Testis (tissue), 3 donors: Measurements from ENCODE around the gene CX3CR1. TPM values are rescaled to one million over a fixed set of nuclear protein-coding genes. Genes with fewer than 3 reads are reported as not detected.

ENCODE experiments used
- DNase-seq: peaks from one replicate; pipeline ENCODE4 v3.0.0-alpha.2; 2019
- H3K27ac ChIP-seq, 2 donors: fragments of 200-600 bp; sonication (generic); one replicate each; pipeline ENCODE4 v1.5.1; 2019
- H3K27me3 ChIP-seq: fragments of 200-600 bp; sonication (generic); one replicate; pipeline ENCODE4 v1.5.1; 2019
- H3K36me3 ChIP-seq: fragments of 200-600 bp; sonication (generic); one replicate; pipeline ENCODE4 v1.5.1; 2017; ENCODE audit warnings: low read depth; ENCODE audit errors: missing control alignments
- H3K4me1 ChIP-seq: fragments of 200-600 bp; sonication (generic); one replicate; pipeline ENCODE4 v1.5.1; 2019
- H3K4me3 ChIP-seq, 2 donors: fragments of 200-600 bp; sonication (generic); one replicate each; pipeline ENCODE4 v1.5.1; 2017 to 2019
- H3K9me3 ChIP-seq: fragments of 200-600 bp; sonication (generic); one replicate; pipeline ENCODE4 v1.5.1; 2017
- POLR2A ChIP-seq: fragments of 450-650 bp; IDR thresholded peaks from one replicate; pipeline ENCODE4 v1.6.1; 2017; ENCODE audit warnings: antibody characterized with exemption, mild to moderate bottlenecking, moderate library complexity
- WGBS, 2 donors: methylation state at CpG; one replicate each; pipeline ENCODE4 v1.1.5; 2018; 5-methylcytosine and 5-hydroxymethylcytosine counted together
- intact Hi-C: fragments of 100-400 bp; cut with DNase I; formaldehyde crosslinking; loops from one replicate; pipeline ENCODE4 v1.15.1; 2023; ENCODE audit warnings: low total_unique reads
- polyA plus RNA-seq: library from polyadenylated mRNA; stranded (reverse); fragments of 350-450 nt; fragmentation: Illumina TruSeq; extraction: RNeasy Lipid Tissue Mini Kit (QIAGEN cat#74804); gene quantifications from one replicate; pipeline ENCODE4 v1.2.3, GENCODE V29; 2014; ENCODE audit warnings: low read depth, low replicate concordance; ENCODE audit not compliant: insufficient read depth
- total RNA-seq, 2 donors: library from RNA; depleted of rRNA; stranded (reverse); fragments of >200 nt; gene quantifications; one replicate each; pipeline ENCODE4 v1.2.3, GENCODE V29; 2016
- TF ChIP-seq, protein P1 (sequence below), 3 experiments: fragments of 450-650 bp in 2 of 3; fragments of 200-600 bp in 1 of 3; sonication (generic) in 1 of 3; IDR thresholded peaks; one replicate each; pipeline ENCODE4 v1.5.1; 2016 to 2019; ENCODE audit warnings: antibody characterized with exemption in 3 of 3, mild to moderate bottlenecking in 2 of 3, moderate library complexity in 1 of 3

The CX3CR1 gene
- total and polyA plus RNA-seq, 3 donors from 2014 or later, result 1.4 to 3.5 (median 2.0) TPM

GRCh38 chr3:39276746-39277145 is 3.1 kb downstream of the CX3CR1 start:
- Histone ChIP-seq H3K27me3 (no peaks in the 10 kb centered on the region), H3K9me3 (no peaks in the 10 kb centered on the region), H3K4me3 (no peak overlapping the region), H3K4me1 (no peaks in the 10 kb centered on the region), H3K27ac (no peak overlapping the region), H3K36me3 (no peaks in the 10 kb centered on the region)
- TF ChIP-seq, protein P1, sequence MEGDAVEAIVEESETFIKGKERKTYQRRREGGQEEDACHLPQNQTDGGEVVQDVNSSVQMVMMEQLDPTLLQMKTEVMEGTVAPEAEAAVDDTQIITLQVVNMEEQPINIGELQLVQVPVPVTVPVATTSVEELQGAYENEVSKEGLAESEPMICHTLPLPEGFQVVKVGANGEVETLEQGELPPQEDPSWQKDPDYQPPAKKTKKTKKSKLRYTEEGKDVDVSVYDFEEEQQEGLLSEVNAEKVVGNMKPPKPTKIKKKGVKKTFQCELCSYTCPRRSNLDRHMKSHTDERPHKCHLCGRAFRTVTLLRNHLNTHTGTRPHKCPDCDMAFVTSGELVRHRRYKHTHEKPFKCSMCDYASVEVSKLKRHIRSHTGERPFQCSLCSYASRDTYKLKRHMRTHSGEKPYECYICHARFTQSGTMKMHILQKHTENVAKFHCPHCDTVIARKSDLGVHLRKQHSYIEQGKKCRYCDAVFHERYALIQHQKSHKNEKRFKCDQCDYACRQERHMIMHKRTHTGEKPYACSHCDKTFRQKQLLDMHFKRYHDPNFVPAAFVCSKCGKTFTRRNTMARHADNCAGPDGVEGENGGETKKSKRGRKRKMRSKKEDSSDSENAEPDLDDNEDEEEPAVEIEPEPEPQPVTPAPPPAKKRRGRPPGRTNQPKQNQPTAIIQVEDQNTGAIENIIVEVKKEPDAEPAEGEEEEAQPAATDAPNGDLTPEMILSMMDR (IDR thresholded peaks at IDR 0.05), result no peak
- no peak for TF ChIP-seq POLR2A
- DNase-seq, result no peak
- intact Hi-C loops, result no loop called here

DNA sequence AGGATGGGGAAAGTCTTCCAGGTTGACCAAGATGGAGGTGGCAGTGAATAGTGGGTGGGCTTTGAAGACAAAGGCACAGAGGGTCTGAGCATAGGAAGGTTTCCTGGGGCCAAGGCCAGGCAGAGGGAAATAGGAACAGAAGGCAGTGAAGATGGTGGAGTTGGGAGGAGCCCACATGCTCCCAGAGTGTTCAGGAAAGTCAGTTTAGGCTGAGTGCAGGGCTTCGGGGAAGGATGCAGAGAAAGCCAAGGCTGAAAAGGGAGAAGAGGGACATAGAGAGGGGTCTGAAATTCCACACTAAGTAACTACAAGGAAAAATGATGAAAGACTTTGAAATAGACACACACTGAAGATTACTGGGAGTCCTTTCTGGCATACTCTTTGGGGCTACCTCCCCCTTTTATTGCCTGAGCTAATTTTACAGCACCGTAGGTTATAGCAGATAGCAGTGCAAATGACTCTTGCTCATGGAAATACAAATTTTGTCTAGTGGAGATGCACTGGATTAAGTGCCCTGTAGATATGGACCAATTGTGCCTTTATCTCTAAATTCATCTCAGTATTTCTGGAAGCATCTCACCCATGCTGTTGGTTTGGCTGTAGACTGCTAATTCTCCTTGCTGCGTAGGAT is 3.8 kb downstream of the CX3CR1 start:
- H3K4me1 ChIP-seq, result no peaks in the 10 kb centered on the region
- intact Hi-C loops, result no loop called here
- no peaks in the 10 kb centered on the region for H3K36me3 ChIP-seq
- no peak for DNase-seq
- no peak overlapping the region for H3K27ac ChIP-seq
- no peaks in the 10 kb centered on the region for H3K9me3 ChIP-seq
- TF ChIP-seq, protein P1 (IDR thresholded peaks at IDR 0.05), result no peak
- TF ChIP-seq POLR2A, result no peak
- no peaks in the 10 kb centered on the region for H3K27me3 ChIP-seq
- WGBS, 2 donors, result 81 to 90% methylated on average over 3 of the region's 3 CpGs
- no peak overlapping the region for H3K4me3 ChIP-seq

GRCh38 chr3:39275052-39275451 is 4.8 kb downstream of the CX3CR1 start:
- TF ChIP-seq, protein P1 (IDR thresholded peaks at IDR 0.05), result no peak
- TF ChIP-seq POLR2A, result no peak
- intact Hi-C loops, result no loop called here

DNA sequence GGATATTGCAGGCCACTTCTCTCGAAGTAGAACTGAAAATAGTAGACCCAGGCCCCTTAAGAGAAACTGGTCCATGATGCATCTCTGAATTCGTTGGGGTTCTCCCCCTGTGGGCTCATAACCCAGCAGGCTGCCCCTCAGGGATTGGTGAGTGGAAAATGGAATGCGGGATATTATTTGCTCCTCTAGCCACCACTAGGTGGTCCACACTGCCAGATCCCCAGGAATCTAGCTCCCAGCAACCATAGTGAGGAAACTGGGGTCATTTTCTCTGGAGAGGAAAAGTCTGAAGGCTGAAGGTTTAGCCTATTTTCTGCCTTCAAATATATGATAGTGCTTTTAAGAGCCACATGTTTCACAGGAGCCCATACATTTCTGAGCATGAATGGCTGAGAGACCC is 6.7 kb downstream of the CX3CR1 start:
- intact Hi-C loops, result no loop called here
- H3K4me3 ChIP-seq, result no peak overlapping the region
- no peak overlapping the region for H3K27ac ChIP-seq
- TF ChIP-seq, protein P1 (IDR thresholded peaks at IDR 0.05), result no peak
- no peak for TF ChIP-seq POLR2A
- H3K4me1 ChIP-seq, result no peaks in the 10 kb centered on the region
- no peaks in the 10 kb centered on the region for H3K9me3 ChIP-seq
- no peaks in the 10 kb centered on the region for H3K36me3 ChIP-seq
- no peaks in the 10 kb centered on the region for H3K27me3 ChIP-seq
- 64 to 68% methylated on average over 3 of the region's 3 CpGs for WGBS, 2 donors
- no peak for DNase-seq

More at GRCh38 chr3:39275052-39275451, 4.8 kb downstream of the CX3CR1 start:
- no peak overlapping the region for H3K27ac ChIP-seq
- no peaks in the 10 kb centered on the region for H3K4me1 ChIP-seq
- no peak for DNase-seq
- no peaks in the 10 kb centered on the region for H3K9me3 ChIP-seq
- H3K27me3 ChIP-seq, result no peaks in the 10 kb centered on the region
- H3K36me3 ChIP-seq, result no peaks in the 10 kb centered on the region
- WGBS, 2 donors, result 79 to 96% methylated on average over 3 of the region's 3 CpGs
- H3K4me3 ChIP-seq, result no peak overlapping the region

- Histone ChIP-seq H3K4me3 (no peak overlapping the region), H3K27me3 (no peaks in the 10 kb centered on the region), H3K36me3 (no peaks in the 10 kb centered on the region), H3K4me1 (no peaks in the 10 kb centered on the region), H3K27ac (no peak overlapping the region), H3K9me3 (no peaks in the 10 kb centered on the region)
- 51 to 58% methylated on average over 2 of the region's 2 CpGs for WGBS, 2 donors
- DNase-seq, result no peak
- TF ChIP-seq, protein P1 (IDR thresholded peaks at IDR 0.05), result no peak
- intact Hi-C loops, result no loop called here
These were observed 7.6 kb downstream of the CX3CR1 start for GRCh38 chr3:39272191-39272590.
